HL-60 (cell line): Measurements from ENCODE around the gene ASCL2.

Source experiments
- GABPA ChIP-seq: IDR thresholded peaks from 2 replicates; pipeline ENCODE4 v1.6.1; 2012; ENCODE audit warnings: low read depth
- POLR2AphosphoS5 ChIP-seq: IDR thresholded peaks from 2 replicates; pipeline ENCODE4 v1.6.1; 2012; ENCODE audit warnings: low read depth
- TF ChIP-seq, protein P1 (sequence below): IDR thresholded peaks from one replicate; pipeline ENCODE4 v1.5.1; 2011; ENCODE audit warnings: low read length, control low read depth, inconsistent platforms; ENCODE audit not compliant: insufficient read depth
- TF ChIP-seq, protein P2 (sequence below): IDR thresholded peaks from 2 replicates; pipeline ENCODE4 v1.6.1; 2012; ENCODE audit warnings: low read depth; ENCODE audit not compliant: insufficient replicate concordance

DNA sequence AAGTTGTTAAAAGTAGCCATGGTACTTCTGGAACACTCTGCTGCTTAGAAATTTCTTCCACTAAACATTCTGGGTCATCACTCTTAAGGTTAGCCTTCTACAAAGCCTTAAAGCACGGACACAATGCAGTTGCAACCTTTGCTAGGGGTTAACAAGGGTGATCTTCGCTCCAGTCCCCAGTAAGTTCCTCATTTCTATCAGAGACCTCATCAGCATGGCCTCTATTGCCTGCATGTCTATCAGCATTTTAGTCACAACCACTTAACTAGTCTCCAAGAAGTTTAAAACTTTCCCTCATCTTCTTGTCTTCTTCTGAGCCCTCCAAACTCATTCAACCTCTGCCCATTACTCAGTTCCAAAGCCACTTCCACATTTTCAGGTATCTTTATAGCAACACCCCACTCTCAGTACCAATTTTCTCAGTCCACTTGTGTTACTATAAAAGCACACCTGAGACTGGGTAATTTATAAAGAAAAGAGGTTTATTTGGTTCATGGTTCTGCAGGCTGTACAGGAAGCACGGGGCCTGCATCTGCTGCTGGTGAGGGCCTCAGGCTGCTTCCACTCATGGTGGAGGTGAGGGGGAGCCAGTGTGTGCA lies 50.1 kb downstream of the ASCL2 start:
- TF ChIP-seq, protein P1, sequence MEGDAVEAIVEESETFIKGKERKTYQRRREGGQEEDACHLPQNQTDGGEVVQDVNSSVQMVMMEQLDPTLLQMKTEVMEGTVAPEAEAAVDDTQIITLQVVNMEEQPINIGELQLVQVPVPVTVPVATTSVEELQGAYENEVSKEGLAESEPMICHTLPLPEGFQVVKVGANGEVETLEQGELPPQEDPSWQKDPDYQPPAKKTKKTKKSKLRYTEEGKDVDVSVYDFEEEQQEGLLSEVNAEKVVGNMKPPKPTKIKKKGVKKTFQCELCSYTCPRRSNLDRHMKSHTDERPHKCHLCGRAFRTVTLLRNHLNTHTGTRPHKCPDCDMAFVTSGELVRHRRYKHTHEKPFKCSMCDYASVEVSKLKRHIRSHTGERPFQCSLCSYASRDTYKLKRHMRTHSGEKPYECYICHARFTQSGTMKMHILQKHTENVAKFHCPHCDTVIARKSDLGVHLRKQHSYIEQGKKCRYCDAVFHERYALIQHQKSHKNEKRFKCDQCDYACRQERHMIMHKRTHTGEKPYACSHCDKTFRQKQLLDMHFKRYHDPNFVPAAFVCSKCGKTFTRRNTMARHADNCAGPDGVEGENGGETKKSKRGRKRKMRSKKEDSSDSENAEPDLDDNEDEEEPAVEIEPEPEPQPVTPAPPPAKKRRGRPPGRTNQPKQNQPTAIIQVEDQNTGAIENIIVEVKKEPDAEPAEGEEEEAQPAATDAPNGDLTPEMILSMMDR: no peak
- TF ChIP-seq GABPA (no peak), POLR2AphosphoS5 (no peak)
- TF ChIP-seq, protein P2, sequence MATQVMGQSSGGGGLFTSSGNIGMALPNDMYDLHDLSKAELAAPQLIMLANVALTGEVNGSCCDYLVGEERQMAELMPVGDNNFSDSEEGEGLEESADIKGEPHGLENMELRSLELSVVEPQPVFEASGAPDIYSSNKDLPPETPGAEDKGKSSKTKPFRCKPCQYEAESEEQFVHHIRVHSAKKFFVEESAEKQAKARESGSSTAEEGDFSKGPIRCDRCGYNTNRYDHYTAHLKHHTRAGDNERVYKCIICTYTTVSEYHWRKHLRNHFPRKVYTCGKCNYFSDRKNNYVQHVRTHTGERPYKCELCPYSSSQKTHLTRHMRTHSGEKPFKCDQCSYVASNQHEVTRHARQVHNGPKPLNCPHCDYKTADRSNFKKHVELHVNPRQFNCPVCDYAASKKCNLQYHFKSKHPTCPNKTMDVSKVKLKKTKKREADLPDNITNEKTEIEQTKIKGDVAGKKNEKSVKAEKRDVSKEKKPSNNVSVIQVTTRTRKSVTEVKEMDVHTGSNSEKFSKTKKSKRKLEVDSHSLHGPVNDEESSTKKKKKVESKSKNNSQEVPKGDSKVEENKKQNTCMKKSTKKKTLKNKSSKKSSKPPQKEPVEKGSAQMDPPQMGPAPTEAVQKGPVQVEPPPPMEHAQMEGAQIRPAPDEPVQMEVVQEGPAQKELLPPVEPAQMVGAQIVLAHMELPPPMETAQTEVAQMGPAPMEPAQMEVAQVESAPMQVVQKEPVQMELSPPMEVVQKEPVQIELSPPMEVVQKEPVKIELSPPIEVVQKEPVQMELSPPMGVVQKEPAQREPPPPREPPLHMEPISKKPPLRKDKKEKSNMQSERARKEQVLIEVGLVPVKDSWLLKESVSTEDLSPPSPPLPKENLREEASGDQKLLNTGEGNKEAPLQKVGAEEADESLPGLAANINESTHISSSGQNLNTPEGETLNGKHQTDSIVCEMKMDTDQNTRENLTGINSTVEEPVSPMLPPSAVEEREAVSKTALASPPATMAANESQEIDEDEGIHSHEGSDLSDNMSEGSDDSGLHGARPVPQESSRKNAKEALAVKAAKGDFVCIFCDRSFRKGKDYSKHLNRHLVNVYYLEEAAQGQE: no peak
